ENCODE measurements around the gene STX11.
"Not testable (repeated sequence)": the region's sequence is repeated elsewhere in the genome, so short reads cannot be mapped to it uniquely, and the experiment has no call there.

STX11 gene

DNA sequence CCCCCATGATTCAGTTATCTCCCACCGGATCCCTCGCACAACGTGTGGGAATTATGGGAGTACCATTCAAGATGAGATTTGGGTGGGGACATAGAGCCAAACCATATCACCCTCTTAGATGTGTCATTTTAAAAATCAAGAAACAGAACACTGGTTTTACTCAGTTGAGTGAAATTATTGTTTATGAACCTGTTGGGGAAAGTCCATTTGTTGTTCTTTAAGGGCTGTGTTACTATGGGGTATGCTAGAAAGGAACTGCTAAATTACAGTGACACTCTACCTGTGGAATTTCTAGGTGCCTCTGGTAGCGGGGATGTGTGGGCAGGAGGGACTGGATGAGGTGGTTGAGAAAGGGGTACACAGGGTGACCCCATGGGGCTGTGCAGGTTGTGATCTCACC lies 28.9 kb downstream of the STX11 start:
- no CpG with 5 or more reads among the region's 4 CpGs for WGBS (ENCODE audit: extremely low coverage, insufficient coverage, insufficient read length)

DNA sequence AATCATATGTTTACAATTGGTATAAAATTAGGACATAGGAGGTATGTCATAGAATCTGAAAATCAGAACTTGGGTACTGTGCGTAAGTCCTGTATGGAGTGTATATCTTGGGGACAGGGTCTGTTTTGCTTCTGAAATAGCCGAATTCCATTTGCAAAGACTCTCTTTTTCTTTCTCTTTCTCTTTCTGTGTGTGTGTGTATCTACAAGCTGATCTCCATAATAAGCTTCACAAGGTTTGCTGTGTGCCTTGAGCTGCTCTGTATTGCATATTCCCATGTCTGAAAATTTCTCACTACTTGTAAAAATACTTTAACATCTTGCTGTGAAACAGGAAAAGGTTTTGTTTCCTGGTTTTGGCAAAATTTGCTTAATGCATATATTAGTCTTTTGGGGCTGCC lies 29.5 kb downstream of the STX11 start:
- no peaks in the 10 kb centered on the region for H3K27me3 ChIP-seq (ENCODE audit: insufficient read depth, low read length)
- no peak overlapping the region for H2BK5ac ChIP-seq (ENCODE audit: low read depth, low read length, poor library complexity)
- H3K4me2 ChIP-seq (ENCODE audit: low read length): no peak overlapping the region
- H2AFZ ChIP-seq (ENCODE audit: insufficient read depth, low read length, poor library complexity): no peak overlapping the region
- H2BK12ac ChIP-seq (ENCODE audit: low read length): no peak overlapping the region
- no peak overlapping the region for H3K4me3 ChIP-seq (ENCODE audit: low read depth, low read length)
- no peak for DNase-seq
- H3K14ac ChIP-seq (ENCODE audit: low read length): no peak overlapping the region
- no peak overlapping the region for H3K4ac ChIP-seq (ENCODE audit: low read depth, low read length)
- H3K79me1 ChIP-seq (ENCODE audit: low read length): no peaks in the 10 kb centered on the region
- H2AK5ac ChIP-seq (ENCODE audit: low read length): no peak overlapping the region
- no peak overlapping the region for H2BK120ac ChIP-seq (ENCODE audit: insufficient read depth, low read length, poor library complexity)
- no peaks in the 10 kb centered on the region for H3K4me1 ChIP-seq (ENCODE audit: control insufficient read depth in 1 of 2, insufficient read depth in 2 of 2, low read length in 2 of 2)
- no peak overlapping the region for H4K91ac ChIP-seq (ENCODE audit: low read depth, low read length)
- no peak overlapping the region for H3K18ac ChIP-seq (ENCODE audit: low read length)
- WGBS (ENCODE audit: extremely low coverage, insufficient coverage, insufficient read length): no CpG with 5 or more reads among the region's 2 CpGs
- H3K23ac ChIP-seq (ENCODE audit: low read length): no peak overlapping the region
- no peak overlapping the region for H4K12ac ChIP-seq (ENCODE audit: low read depth, low read length)
- H3K27ac ChIP-seq (ENCODE audit: low read depth, low read length): no peak overlapping the region
- no peak overlapping the region for H4K8ac ChIP-seq (ENCODE audit: low read depth, low read length)
- H3K9ac ChIP-seq (ENCODE audit: low read length): no peak overlapping the region
- no peaks in the 10 kb centered on the region for H3K9me3 ChIP-seq (ENCODE audit: insufficient read depth, low read depth, low read length)
- H3K36me3 ChIP-seq (ENCODE audit: control insufficient read depth in 1 of 2, insufficient read depth in 2 of 2, low read length in 2 of 2): no peaks in the 10 kb centered on the region
- no peaks in the 10 kb centered on the region for H3K79me2 ChIP-seq (ENCODE audit: control insufficient read depth, insufficient read depth, low read length, poor library complexity)

More for the DNA sequence above, 28.9 kb downstream of the STX11 start:
- H3K9ac ChIP-seq (ENCODE audit: low read length): no peak overlapping the region
- H3K36me3 ChIP-seq (ENCODE audit: control insufficient read depth in 1 of 2, insufficient read depth in 2 of 2, low read length in 2 of 2): no peaks in the 10 kb centered on the region
- no peak overlapping the region for H3K23ac ChIP-seq (ENCODE audit: low read length)
- H3K14ac ChIP-seq (ENCODE audit: low read length): no peak overlapping the region
- no peak overlapping the region for H2BK120ac ChIP-seq (ENCODE audit: insufficient read depth, low read length, poor library complexity)
- no peak overlapping the region for H3K4me3 ChIP-seq (ENCODE audit: low read depth, low read length)
- no peaks in the 10 kb centered on the region for H3K27me3 ChIP-seq (ENCODE audit: insufficient read depth, low read length)
- H2BK5ac ChIP-seq (ENCODE audit: low read depth, low read length, poor library complexity): no peak overlapping the region
- H3K79me1 ChIP-seq (ENCODE audit: low read length): no peaks in the 10 kb centered on the region
- H3K18ac ChIP-seq (ENCODE audit: low read length): no peak overlapping the region
- no peak overlapping the region for H4K91ac ChIP-seq (ENCODE audit: low read depth, low read length)
- H3K4me1 ChIP-seq (ENCODE audit: control insufficient read depth in 1 of 2, insufficient read depth in 2 of 2, low read length in 2 of 2): no peaks in the 10 kb centered on the region
- no peaks in the 10 kb centered on the region for H3K79me2 ChIP-seq (ENCODE audit: control insufficient read depth, insufficient read depth, low read length, poor library complexity)
- DNase-seq: no peak
- no peak overlapping the region for H3K4ac ChIP-seq (ENCODE audit: low read depth, low read length)
- H3K4me2 ChIP-seq (ENCODE audit: low read length): no peak overlapping the region
- no peak overlapping the region for H2AFZ ChIP-seq (ENCODE audit: insufficient read depth, low read length, poor library complexity)
- H4K12ac ChIP-seq (ENCODE audit: low read depth, low read length): no peak overlapping the region
- H2AK5ac ChIP-seq (ENCODE audit: low read length): no peak overlapping the region
- no peak overlapping the region for H2BK12ac ChIP-seq (ENCODE audit: low read length)
- H3K9me3 ChIP-seq (ENCODE audit: insufficient read depth, low read depth, low read length): no peaks in the 10 kb centered on the region
- no peak overlapping the region for H4K8ac ChIP-seq (ENCODE audit: low read depth, low read length)
- H3K27ac ChIP-seq (ENCODE audit: low read depth, low read length): no peak overlapping the region

DNA sequence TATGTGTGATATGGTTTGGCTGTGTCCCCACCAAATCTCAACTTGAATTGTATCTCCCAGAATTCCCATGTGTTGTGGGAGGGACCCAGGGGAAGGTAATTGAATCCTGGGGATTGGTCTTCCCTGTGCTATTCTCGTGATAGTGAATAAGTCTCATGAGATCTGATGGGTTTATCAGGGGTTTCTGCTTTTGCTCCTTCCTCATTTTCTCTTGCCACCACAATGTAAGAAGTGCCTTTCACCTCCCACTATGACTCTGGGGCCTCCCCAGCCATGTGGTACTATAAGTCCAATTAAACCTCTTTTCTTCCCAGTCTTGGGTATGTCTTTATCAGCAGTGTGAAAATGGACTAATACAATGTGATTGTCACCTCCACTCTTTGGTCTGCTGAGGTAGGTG lies 30.0 kb downstream of the STX11 start:
- not testable (repeated sequence) for H3K79me1 ChIP-seq (ENCODE audit: low read length); H3K79me2 ChIP-seq (ENCODE audit: control insufficient read depth, insufficient read depth, low read length, poor library complexity); H2BK120ac ChIP-seq (ENCODE audit: insufficient read depth, low read length, poor library complexity); DNase-seq; H2AFZ ChIP-seq (ENCODE audit: insufficient read depth, low read length, poor library complexity); H3K4me1 ChIP-seq (ENCODE audit: control insufficient read depth in 1 of 2, insufficient read depth in 2 of 2, low read length in 2 of 2); H2BK12ac ChIP-seq (ENCODE audit: low read length); H4K8ac ChIP-seq (ENCODE audit: low read depth, low read length); H3K4me2 ChIP-seq (ENCODE audit: low read length); H3K4ac ChIP-seq (ENCODE audit: low read depth, low read length); H3K9me3 ChIP-seq (ENCODE audit: insufficient read depth, low read depth, low read length); H3K27ac ChIP-seq (ENCODE audit: low read depth, low read length); H3K27me3 ChIP-seq (ENCODE audit: insufficient read depth, low read length); H3K18ac ChIP-seq (ENCODE audit: low read length); H4K91ac ChIP-seq (ENCODE audit: low read depth, low read length); H3K14ac ChIP-seq (ENCODE audit: low read length); H3K23ac ChIP-seq (ENCODE audit: low read length); H4K12ac ChIP-seq (ENCODE audit: low read depth, low read length); H2AK5ac ChIP-seq (ENCODE audit: low read length); H3K4me3 ChIP-seq (ENCODE audit: low read depth, low read length); H2BK5ac ChIP-seq (ENCODE audit: low read depth, low read length, poor library complexity); H3K36me3 ChIP-seq (ENCODE audit: control insufficient read depth in 1 of 2, insufficient read depth in 2 of 2, low read length in 2 of 2); H3K9ac ChIP-seq (ENCODE audit: low read length)
- WGBS (ENCODE audit: extremely low coverage, insufficient coverage, insufficient read length): no CpG with 5 or more reads among the region's 1 CpG

DNA sequence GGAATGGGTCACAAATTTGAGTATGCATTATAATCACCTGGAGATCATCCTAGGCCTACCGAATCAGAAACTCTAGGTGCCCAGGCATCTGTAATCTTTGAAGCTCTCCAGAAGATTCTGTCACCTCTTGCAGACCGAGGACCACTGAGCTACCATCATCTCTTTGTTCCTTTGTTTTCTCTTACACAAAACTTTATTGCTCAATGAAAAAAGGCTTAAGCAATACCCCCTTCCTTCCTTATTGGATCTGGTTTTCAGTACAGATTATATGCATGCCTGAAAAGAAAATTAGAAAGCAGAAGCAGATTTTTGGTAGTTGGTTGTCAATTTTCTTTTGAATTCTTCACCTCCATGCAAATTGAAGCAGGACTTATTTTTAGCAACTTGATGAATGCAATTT lies 31.3 kb downstream of the STX11 start:
- H2AFZ ChIP-seq (ENCODE audit: insufficient read depth, low read length, poor library complexity): no peak overlapping the region
- peak in 1 of 2 donors; percentile 46 for DNase-seq
- no peak overlapping the region for H2AK5ac ChIP-seq (ENCODE audit: low read length)
- H3K27ac ChIP-seq (ENCODE audit: low read depth, low read length): no peak overlapping the region
- no peak overlapping the region for H2BK120ac ChIP-seq (ENCODE audit: insufficient read depth, low read length, poor library complexity)
- no peaks in the 10 kb centered on the region for H3K79me2 ChIP-seq (ENCODE audit: control insufficient read depth, insufficient read depth, low read length, poor library complexity)
- no CpG with 5 or more reads among the region's 2 CpGs for WGBS (ENCODE audit: extremely low coverage, insufficient coverage, insufficient read length)
- no peak overlapping the region for H4K12ac ChIP-seq (ENCODE audit: low read depth, low read length)
- H3K27me3 ChIP-seq (ENCODE audit: insufficient read depth, low read length): no peaks in the 10 kb centered on the region
- no peaks in the 10 kb centered on the region for H3K9me3 ChIP-seq (ENCODE audit: insufficient read depth, low read depth, low read length)
- no peak overlapping the region for H3K18ac ChIP-seq (ENCODE audit: low read length)
- no peaks in the 10 kb centered on the region for H3K4me1 ChIP-seq (ENCODE audit: control insufficient read depth in 1 of 2, insufficient read depth in 2 of 2, low read length in 2 of 2)
- no peak overlapping the region for H2BK5ac ChIP-seq (ENCODE audit: low read depth, low read length, poor library complexity)
- no peaks in the 10 kb centered on the region for H3K36me3 ChIP-seq (ENCODE audit: control insufficient read depth in 1 of 2, insufficient read depth in 2 of 2, low read length in 2 of 2)
- no peaks in the 10 kb centered on the region for H3K79me1 ChIP-seq (ENCODE audit: low read length)
- no peak overlapping the region for H4K91ac ChIP-seq (ENCODE audit: low read depth, low read length)
- no peak overlapping the region for H4K8ac ChIP-seq (ENCODE audit: low read depth, low read length)
- H3K23ac ChIP-seq (ENCODE audit: low read length): no peak overlapping the region
- H3K9ac ChIP-seq (ENCODE audit: low read length): no peak overlapping the region
- H3K4me2 ChIP-seq (ENCODE audit: low read length): no peak overlapping the region
- H2BK12ac ChIP-seq (ENCODE audit: low read length): no peak overlapping the region
- H3K4ac ChIP-seq (ENCODE audit: low read depth, low read length): no peak overlapping the region
- no peak overlapping the region for H3K14ac ChIP-seq (ENCODE audit: low read length)
- no peak overlapping the region for H3K4me3 ChIP-seq (ENCODE audit: low read depth, low read length)
